Stimulated activated CD4-positive, alpha-beta T cell treated with anti-CD3 and anti-CD28 coated beads, Interleukin-4, amount 100 ng/mL, for 1 hour (primary cell): ENCODE results near the gene PCDHB5.
"Not testable (repeated sequence)": the region's sequence is repeated elsewhere in the genome, so short reads cannot be mapped to it uniquely, and the experiment has no call there.

Experiments used
- DNase-seq: peaks from one replicate; pipeline ENCODE4 v3.0.0-alpha.2; 2020

The PCDHB5 gene

GRCh38 chr5:141135030-141135717 lies at the start of gene PCDHB5:
TSS of gene PCDHB5 (plus strand) at chr5:141135206. CDS start at chr5:141135435, 229 bp downstream.
- no peak for DNase-seq

DNA sequence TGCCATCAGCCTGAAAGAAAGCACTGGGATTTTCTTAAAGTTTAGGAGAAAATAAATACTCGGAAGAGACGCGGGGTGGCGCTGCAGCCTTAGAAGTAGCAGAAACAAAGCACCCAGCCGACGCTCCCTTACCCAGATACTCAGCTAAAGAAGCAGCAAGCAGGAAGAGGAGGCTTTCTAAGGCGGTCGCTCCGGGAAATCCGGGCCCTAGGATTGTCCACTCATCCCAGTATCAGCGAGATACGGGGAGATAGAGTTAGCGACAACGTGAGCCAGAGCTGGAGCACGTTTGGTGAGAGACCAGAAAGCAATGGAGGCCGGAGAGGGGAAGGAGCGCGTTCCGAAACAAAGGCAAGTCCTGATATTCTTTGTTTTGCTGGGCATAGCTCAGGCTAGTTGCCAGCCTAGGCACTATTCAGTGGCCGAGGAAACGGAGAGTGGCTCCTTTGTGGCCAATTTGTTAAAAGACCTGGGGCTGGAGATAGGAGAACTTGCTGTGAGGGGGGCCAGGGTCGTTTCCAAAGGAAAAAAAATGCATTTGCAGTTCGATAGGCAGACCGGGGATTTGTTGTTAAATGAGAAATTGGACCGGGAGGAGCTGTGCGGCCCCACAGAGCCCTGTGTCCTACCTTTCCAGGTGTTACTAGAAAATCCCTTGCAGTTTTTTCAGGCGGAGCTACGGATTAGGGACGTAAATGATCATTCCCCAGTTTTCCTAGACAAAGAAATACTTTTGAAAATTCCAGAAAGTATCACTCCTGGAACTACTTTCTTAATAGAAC lies 40.3 kb upstream of the PCDHB5 start, which contains the start of gene PCDHB2:
Gene PCDHB2 (plus strand): TSS at position 135 of the 782 bp plus-strand sequence. CDS start 176 bp downstream, at position 311.
- no peak for DNase-seq

GRCh38 chr5:141095263-141095641 lies 39.8 kb upstream of the PCDHB5 start:
- no peak for DNase-seq

DNA sequence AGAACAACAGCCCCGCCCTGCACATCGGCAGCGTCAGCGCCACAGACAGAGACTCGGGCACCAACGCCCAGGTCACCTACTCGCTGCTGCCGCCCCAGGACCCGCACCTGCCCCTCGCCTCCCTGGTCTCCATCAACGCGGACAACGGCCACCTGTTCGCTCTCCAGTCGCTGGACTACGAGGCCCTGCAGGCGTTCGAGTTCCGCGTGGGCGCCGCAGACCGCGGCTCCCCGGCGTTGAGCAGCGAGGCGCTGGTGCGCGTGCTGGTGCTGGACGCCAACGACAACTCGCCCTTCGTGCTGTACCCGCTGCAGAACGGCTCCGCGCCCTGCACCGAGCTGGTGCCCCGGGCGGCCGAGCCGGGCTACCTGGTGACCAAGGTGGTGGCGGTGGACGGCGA lies 38.8 kb upstream of the PCDHB5 start:
- DNase-seq, result not testable (repeated sequence)

- not testable (repeated sequence) for DNase-seq
Measured at GRCh38 chr5:141096586-141096985, 38.4 kb upstream of the PCDHB5 start.

DNA sequence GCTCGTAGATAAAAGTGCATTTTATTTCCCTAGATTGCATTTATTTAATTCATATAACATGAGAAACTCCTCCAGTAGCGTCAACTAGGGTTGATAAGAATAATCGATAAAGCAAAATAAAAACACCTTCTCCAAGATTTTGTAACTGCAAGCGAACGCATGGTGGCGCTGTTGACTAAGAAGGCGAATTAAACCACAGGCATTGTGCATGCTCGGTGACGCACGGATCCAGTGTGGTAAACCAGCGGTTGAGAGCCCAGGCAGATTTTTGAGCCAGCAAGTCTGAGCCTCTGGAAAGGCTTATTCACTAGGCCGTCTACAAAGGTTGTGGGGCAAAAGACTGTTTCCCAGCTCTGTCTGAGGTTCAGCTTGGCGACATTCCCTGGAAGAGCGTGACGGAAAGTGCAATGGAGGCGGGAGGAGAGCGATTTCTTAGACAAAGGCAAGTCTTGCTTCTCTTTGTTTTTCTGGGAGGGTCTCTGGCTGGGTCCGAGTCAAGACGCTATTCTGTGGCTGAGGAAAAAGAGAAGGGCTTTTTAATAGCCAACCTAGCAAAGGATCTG lies 34.7 kb upstream of the PCDHB5 start, which contains the start of gene PCDHB3:
Gene PCDHB3 (plus strand): TSS at position 231 of the 563 bp plus-strand sequence. CDS start 177 bp downstream, at position 408.
- peak; percentile 16 for DNase-seq

DNA sequence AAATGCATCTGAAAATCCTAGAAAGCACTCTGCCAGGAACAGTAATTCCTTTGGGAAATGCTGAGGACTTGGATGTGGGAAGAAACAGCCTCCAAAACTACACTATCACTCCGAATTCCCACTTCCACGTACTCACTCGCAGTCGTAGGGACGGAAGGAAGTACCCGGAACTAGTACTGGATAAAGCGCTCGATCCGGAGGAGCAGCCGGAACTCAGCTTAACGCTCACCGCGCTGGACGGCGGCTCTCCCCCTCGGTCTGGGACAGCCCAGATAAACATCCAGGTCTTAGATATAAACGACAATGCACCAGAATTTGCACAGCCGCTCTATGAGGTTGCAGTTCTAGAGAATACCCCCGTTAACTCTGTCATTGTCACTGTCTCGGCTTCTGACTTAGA lies 33.9 kb upstream of the PCDHB5 start:
- no peak for DNase-seq

DNA sequence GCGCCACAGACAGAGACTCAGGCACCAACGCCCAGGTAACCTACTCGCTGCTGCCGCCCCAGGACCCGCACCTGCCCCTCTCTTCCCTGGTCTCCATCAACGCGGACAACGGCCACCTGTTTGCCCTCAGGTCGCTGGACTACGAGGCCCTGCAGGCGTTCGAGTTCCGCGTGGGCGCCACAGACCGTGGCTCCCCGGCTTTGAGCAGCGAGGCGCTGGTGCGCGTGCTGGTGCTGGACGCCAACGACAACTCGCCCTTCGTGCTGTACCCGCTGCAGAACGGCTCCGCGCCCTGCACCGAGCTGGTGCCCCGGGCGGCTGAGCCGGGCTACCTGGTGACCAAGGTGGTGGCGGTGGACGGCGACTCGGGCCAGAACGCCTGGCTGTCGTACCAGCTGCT lies 32.9 kb upstream of the PCDHB5 start:
- not testable (repeated sequence) for DNase-seq

GRCh38 chr5:141102471-141102870 lies 32.5 kb upstream of the PCDHB5 start:
- not testable (repeated sequence) for DNase-seq

DNA sequence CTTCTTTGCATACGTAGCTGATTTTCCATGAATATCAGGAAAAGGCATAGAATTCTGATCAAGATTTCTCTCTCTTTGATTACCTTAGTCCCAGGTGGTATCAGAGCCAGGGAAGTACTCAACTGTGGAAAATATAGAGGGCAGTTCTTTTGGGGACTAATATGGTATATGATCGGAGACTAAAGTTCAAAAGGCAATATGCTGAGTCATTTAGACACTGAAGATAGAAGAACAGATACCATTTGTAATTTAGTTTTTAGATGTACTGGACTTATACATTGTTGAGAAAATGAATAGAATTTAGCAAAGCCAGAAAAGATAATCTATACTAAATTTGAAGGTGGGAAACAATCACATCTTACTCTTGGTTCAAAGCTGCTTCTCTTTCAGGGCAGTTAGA lies 29.7 kb upstream of the PCDHB5 start:
- DNase-seq, result no peak

GRCh38 chr5:141119250-141119649 lies 15.8 kb upstream of the PCDHB5 start:
- DNase-seq, result no peak

DNA sequence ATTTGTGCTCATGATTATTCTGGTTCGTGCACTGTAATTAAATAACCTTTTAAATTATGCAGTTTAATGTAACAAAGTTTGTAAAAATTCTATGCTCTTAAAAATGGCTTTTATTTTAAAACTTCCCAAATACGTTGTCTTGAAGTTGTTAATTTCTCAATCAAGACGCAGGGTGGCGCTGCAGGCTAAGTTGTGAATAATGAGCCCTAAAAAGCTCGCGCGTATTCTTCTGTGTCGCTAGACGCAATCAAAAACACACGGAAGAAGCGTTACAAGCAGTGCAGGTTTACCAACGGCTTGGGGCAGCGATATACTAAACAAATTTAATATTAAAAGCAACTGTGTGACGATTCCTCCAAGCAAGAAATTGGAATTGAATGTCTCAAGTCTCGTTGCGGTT lies 13.4 kb upstream of the PCDHB5 start, which contains the start of gene PCDHB4:
Gene PCDHB4 (plus strand): TSS at position 256 of the 400 bp plus-strand sequence. CDS start 181 bp downstream, outside the sequence.
- no peak for DNase-seq

DNA sequence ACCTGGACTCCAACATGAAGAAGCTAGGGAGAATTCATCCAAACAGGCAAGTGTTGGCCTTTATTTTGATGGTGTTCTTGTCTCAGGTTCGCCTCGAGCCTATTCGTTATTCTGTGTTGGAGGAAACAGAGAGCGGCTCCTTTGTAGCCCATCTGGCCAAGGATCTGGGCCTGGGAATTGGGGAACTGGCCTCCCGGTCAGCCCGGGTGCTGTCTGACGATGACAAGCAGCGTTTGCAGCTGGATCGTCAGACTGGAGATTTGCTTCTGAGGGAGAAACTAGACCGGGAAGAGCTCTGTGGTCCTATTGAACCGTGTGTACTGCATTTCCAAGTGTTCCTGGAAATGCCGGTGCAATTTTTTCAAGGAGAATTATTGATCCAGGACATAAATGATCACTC lies 13.0 kb upstream of the PCDHB5 start:
- DNase-seq, result no peak

GRCh38 chr5:141123396-141124135 lies 11.4 kb upstream of the PCDHB5 start:
- not testable (repeated sequence) for DNase-seq

GRCh38 chr5:141127305-141127704 lies 7.7 kb upstream of the PCDHB5 start:
- no peak for DNase-seq

DNA sequence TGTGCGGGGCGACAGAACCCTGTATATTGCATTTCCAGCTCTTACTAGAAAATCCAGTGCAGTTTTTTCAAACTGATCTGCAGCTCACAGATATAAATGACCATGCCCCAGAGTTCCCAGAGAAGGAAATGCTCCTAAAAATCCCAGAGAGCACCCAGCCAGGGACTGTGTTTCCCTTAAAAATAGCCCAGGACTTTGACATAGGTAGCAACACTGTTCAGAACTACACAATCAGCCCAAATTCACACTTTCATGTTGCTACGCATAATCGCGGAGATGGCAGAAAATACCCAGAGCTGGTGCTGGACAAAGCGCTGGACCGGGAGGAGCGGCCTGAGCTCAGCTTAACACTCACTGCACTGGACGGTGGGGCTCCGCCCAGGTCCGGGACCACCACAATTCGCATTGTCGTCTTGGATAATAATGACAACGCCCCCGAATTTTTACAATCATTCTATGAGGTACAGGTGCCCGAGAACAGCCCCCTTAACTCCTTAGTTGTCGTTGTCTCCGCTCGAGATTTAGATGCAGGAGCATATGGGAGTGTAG lies 786 bp downstream of the PCDHB5 start:
- no peak for DNase-seq

DNA sequence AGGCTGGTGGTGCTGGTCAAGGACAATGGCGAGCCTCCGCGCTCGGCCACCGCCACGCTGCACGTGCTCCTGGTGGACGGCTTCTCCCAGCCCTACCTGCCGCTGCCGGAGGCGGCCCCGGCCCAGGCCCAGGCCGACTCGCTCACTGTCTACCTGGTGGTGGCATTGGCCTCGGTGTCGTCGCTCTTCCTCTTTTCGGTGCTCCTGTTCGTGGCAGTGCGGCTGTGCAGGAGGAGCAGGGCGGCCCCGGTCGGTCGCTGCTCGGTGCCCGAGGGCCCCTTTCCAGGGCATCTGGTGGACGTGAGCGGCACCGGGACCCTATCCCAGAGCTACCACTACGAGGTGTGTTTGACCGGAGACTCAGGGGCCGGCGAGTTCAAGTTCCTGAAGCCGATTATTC lies 2.3 kb downstream of the PCDHB5 start:
- DNase-seq, result not testable (repeated sequence)

- no peak for DNase-seq
Measured at GRCh38 chr5:141149812-141150211, 14.8 kb downstream of the PCDHB5 start, which contains the start of gene PCDHB6. TSS of gene PCDHB6 (plus strand) at chr5:141150057. CDS start at chr5:141150258, 201 bp downstream.

- DNase-seq, result no peak
Measured at GRCh38 chr5:141150224-141150992, 15.4 kb downstream of the PCDHB5 start.

DNA sequence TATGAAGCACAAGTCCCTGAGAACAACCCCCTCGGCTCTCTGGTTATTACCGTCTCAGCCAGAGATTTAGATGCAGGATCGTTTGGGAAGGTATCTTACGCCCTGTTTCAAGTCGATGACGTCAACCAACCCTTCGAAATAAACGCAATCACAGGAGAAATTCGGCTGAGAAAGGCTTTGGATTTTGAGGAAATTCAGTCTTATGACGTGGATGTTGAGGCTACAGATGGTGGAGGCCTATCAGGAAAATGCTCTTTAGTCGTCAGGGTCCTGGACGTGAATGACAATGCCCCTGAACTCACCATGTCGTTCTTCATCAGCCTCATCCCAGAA lies 16.0 kb downstream of the PCDHB5 start:
- DNase-seq, result no peak

DNA sequence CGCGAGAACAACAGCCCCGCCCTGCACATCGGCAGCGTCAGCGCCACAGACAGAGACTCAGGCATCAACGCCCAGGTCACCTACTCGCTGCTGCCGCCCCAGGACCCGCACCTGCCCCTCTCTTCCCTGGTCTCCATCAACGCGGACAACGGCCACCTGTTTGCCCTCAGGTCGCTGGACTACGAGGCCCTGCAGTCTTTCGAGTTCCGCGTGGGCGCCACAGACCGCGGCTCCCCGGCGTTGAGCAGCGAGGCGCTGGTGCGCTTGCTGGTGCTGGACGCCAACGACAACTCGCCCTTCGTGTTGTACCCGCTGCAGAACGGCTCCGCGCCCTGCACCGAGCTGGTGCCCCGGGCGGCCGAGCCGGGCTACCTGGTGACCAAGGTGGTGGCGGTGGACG lies 16.6 kb downstream of the PCDHB5 start:
- DNase-seq, result not testable (repeated sequence)

GRCh38 chr5:141152096-141152495 lies 17.1 kb downstream of the PCDHB5 start:
- not testable (repeated sequence) for DNase-seq
